GM12892 (cell line): ENCODE measurements around the gene JPT2.
A peak's percentile ranks its signal among the peaks of the same experiment; 100 is the strongest.
"Not testable (repeated sequence)": the region's sequence is repeated elsewhere in the genome, so short reads cannot be mapped to it uniquely, and the experiment has no call there.

Experiments used
- DNase-seq: peaks from one replicate; pipeline ENCODE4 v3.0.0; 2011; ENCODE audit not compliant: insufficient read length
- FAIRE-seq: peaks from 2 replicates; lab custom pipeline; 2011; peaks lifted over from hg19 to GRCh38; lab: Jason Lieb, UNC
- POLR2A ChIP-seq: IDR thresholded peaks from 2 replicates; pipeline ENCODE4 v1.6.1; 2011; ENCODE audit warnings: low read depth, low read length, control low read depth
- POLR2AphosphoS5 ChIP-seq: IDR thresholded peaks from 2 replicates; pipeline ENCODE4 v1.6.1; 2011; ENCODE audit warnings: low read depth, low read length, control low read depth
- TAF1 ChIP-seq: IDR thresholded peaks from 2 replicates; pipeline ENCODE4 v1.6.1; 2011; ENCODE audit warnings: low read depth, mild to moderate bottlenecking, control low read depth, low read length, borderline replicate concordance

The JPT2 gene

DNA sequence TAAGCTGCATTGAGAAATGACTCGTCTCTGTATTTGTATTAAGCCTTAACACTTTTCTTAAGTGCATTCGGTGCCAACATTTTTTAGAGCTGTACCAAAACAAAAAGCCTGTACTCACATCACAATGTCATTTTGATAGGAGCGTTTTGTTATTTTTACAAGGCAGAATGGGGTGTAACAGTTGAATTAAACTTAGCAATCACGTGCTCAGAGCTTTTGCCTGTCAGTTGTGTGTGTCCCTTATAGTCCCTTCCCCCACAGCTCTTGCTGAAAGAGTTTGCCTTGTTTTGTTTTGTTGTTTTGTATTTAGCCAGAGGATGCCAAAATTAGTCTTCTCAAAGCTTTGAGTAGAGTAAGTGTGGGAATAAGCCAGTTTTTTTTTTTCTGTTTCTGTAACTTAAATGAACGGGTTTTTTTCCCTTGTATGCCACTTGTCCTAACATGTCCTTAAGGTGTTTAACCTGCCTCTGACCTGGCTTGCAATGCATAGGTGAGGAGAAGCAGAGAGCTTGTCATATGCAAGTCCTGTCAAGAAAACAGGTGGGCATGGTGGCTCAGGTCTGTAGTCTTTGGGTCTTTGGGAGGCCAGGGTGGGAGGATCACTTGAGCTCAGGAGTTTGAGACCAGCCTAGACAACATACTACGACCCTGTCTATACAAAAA lies 23.3 kb downstream of the JPT2 start:
- TF ChIP-seq POLR2AphosphoS5 (no peak), TAF1 (no peak), POLR2A (no peak)
- FAIRE-seq (no peak), DNase-seq (no peak)

- FAIRE-seq, DNase-seq: not testable (repeated sequence)
These were observed 27.2 kb downstream of the JPT2 start for GRCh38 chr16:1705324-1705687.

- FAIRE-seq (peak; percentile 96), DNase-seq (peak; percentile 95)
- TF ChIP-seq TAF1 (peak; percentile 77), POLR2A (peak; percentile 95), POLR2AphosphoS5 (peak; percentile 90)
These were observed 27.8 kb downstream of the JPT2 start, which contains the start of gene MAPK8IP3 for GRCh38 chr16:1705688-1706385. Gene MAPK8IP3, plus strand, starts transcription at chr16:1706195. Its CDS starts 145 bp downstream, at chr16:1706340.

- TF ChIP-seq POLR2A (no peak), TAF1 (no peak), POLR2AphosphoS5 (no peak)
- DNase-seq (peak; percentile 66), FAIRE-seq (peak; percentile 90)
These were observed 28.5 kb downstream of the JPT2 start for GRCh38 chr16:1706386-1707192.

DNA sequence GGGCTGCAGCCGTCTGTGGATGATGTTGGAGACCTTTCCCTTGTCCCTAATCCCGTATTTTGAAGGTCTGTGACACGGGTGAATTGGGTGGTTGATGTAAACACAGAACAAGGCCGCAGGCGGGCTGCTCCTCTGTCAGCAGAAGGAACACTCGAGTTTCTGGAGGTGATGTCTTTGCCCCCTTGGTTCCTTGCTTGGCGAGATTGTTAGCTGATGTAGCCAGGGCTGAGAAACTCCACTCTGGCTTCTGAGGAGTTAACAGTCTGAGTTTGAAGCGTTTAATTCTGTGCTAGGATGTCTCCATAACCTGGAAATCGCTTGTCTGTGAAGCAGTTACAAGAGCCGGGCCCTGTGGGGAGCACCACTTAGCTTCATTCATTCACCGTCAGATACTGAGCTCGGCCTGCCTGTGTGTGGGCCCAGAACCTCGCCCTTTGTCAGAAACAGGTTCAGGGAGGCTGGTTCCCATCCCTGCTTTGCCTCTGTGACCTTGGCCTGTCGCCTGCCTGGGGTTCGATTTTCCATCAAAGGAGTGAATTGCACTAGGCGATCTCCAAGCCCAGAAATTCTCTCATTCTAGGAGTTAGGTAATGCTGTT lies 29.2 kb downstream of the JPT2 start:
- FAIRE-seq (no peak), DNase-seq (no peak)
- TF ChIP-seq POLR2AphosphoS5 (no peak), POLR2A (no peak), TAF1 (no peak)

- TF ChIP-seq POLR2A (no peak), TAF1 (no peak), POLR2AphosphoS5 (no peak)
- FAIRE-seq (no peak), DNase-seq (no peak)
These were observed 30.1 kb downstream of the JPT2 start for GRCh38 chr16:1708083-1708767.

DNA sequence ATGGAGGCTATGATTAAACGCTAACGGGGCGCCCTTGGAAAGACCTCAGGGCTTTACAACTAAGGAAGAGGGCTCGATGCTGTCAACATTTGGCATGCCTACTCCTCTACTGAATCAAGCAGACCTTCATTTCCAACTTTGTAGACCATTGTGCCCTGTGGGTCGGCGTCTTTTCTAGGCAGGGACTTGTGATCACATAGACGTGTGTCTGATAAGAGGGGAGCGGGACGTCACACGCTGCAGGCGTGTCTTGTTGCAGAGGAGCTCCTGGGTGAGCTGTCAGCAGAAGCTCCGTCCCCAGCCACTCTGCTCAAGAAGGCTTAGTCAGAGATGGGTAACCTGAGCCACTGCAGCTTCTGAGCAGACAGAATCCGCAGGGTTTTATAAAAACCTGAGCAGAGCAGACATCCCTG lies 30.7 kb downstream of the JPT2 start:
- TF ChIP-seq POLR2AphosphoS5: no peak
- no peak for TF ChIP-seq TAF1
- no peak for TF ChIP-seq POLR2A
- DNase-seq: no peak
- no peak for FAIRE-seq

DNA sequence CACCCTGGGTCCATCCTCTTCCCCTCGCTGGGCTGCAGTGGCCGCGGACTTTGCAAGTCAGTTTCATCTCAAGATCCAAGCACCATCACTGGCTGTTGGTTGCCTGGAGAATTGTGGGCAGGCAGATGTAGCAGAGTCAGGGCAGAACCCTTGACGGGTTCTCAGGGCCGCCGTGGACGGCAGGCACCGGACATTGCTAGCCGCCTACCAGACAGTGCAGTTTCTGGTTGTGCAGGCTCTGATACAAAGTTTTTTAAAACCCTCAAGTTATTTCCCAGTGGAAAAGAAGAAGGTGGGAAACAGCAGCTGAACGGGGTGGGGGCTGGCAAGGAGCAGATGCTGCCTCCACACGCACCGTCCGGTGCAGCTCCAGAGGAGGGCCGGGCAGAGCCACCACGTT lies 31.3 kb downstream of the JPT2 start:
- DNase-seq: no peak
- no peak for FAIRE-seq
- TF ChIP-seq POLR2AphosphoS5: no peak
- no peak for TF ChIP-seq TAF1

DNA sequence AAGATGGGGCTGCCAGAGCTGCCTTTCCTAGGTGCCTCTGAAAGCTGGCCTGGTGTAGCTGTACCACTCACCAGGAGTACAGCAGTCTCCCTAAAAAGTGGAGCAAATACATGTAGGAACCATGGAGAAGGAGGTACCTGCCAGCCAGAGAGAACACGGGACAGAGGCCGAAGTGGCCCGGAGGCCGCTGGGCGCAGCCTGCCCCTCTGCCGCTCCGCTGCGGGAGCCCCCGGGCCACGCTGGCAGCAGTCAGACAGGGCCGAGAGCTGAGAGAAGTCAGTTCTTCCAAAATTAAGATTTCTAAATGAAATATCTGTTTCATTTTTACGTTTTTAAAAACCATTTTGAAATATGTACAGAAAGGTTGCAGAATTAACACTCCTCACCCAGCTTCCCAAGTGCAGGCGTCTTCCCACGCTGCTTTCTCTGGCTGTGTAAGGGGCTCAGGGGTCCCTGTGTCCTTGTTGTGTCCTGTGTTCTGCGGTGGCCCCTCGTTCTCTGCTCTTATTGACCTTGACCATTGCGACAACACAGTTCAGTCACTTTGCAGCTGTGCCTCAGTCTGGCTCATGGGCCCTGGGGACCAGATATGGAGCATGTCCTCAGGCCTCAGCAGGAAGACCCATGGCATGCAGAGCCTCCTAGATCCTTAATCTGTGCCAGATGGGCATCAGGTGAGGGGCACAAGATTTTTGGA lies 32.9 kb downstream of the JPT2 start:
- FAIRE-seq: peak; percentile 24
- TF ChIP-seq TAF1 (no peak), POLR2AphosphoS5 (no peak), POLR2A (no peak)
- DNase-seq: no peak

GRCh38 chr16:1712791-1713261 lies 34.7 kb downstream of the JPT2 start:
- FAIRE-seq: peak; percentile 46

DNA sequence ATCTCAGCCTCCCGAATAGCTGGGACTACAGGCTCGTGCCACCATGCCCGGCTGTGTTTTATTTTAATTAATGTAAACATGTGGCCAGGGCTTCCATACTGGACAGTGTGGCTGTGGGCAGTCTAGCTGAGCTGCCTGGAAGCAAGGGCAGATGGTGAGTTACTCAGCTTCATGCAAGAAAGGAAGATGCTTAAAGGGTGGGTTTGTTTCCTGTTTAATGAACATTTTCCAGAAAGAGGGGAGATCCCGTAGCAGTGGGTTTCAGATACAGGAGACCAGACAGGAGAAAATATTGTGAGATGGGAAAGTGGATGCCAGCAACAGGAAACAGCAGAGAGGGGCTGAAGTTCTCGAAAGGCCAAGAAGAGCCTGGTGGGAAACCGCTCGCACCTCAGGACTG lies 35.3 kb downstream of the JPT2 start:
- FAIRE-seq (no peak), DNase-seq (no peak)
- TF ChIP-seq POLR2AphosphoS5 (no peak), POLR2A (no peak), TAF1 (no peak)

More at GRCh38 chr16:1712791-1713261, 34.7 kb downstream of the JPT2 start:
- no peak for TF ChIP-seq POLR2A
- no peak for TF ChIP-seq TAF1
- no peak for DNase-seq

GRCh38 chr16:1713933-1714332 lies 35.9 kb downstream of the JPT2 start:
- FAIRE-seq: peak; percentile 91
- TF ChIP-seq POLR2AphosphoS5 (0 out of 2 replicates have a peak, but pooled peaks have one; percentile 51), POLR2A (peak; percentile 64; the same call in 1 of the 2 replicates), TAF1 (no peak)
- no peak for DNase-seq
